HG02763 (cell line): ENCODE measurements around the gene TNNT3.
"Not testable (repeated sequence)": the region's sequence is repeated elsewhere in the genome, so short reads cannot be mapped to it uniquely, and the experiment has no call there.

Experiments used
- ATAC-seq: cut with Tn5 transposase; IDR thresholded peaks from one replicate; pipeline ENCODE4 v1.9.1; 2021; ENCODE audit warnings: mild to moderate bottlenecking, moderate library complexity; ENCODE audit not compliant: unreplicated experiment

Gene TNNT3

DNA sequence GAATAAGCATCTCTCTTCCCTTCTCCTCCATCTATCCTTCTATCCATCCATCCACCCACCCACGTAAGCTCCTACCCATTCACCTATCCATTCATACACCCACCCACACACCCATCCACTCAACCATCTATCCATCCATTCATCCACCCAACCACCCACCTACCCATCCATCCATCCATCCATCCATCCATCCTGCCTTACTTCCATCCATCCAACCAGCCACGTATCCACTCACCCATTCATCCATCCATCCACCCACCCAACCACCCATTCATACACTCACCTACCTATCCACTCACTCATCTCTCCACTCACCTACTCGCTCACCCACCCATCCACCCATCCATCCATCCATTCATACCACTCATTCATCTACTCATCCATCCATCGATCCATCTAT is 13.2 kb downstream of the TNNT3 start:
- no peak for ATAC-seq

DNA sequence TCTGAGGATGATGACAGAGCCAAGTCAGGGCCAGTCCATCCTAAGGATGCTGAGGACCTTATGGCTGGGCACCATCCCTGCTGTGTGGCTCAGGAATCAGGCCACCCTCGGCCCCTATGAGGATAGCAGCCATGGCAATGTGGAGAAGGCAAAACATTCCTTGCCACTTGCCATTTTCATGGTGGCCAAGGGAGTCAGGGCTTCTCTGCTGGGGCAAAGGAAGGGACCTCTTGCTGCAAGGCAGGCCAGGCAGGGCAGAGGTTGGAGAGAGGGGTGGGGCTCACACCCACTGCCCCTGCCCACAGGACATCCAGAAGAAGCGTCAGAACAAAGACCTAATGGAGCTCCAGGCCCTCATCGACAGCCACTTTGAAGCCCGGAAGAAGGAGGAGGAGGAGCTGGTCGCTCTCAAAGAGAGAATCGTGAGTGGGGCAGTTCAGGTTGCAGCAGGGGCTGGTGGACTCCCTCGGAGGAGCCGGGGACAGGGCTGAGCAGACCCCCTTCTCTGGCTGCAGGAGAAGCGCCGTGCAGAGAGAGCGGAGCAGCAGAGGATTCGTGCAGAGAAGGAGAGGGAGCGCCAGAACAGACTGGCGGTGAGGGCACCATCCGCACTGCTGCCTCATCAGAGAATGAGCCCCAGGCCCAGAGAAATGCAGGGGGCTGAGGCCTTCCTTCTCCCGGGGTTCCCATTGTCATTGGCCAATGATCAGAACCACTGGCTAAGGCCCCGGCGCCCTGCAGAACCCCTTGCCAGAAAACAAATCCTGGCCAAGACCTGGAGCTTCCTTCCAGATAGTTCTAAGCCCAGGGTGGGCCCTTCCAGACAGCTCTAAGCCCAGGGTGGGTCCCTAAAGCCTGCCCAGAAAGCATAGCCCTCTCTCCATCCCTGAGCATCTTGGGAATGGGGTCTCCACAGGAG is 14.2 kb downstream of the TNNT3 start:
- no peak for ATAC-seq

DNA sequence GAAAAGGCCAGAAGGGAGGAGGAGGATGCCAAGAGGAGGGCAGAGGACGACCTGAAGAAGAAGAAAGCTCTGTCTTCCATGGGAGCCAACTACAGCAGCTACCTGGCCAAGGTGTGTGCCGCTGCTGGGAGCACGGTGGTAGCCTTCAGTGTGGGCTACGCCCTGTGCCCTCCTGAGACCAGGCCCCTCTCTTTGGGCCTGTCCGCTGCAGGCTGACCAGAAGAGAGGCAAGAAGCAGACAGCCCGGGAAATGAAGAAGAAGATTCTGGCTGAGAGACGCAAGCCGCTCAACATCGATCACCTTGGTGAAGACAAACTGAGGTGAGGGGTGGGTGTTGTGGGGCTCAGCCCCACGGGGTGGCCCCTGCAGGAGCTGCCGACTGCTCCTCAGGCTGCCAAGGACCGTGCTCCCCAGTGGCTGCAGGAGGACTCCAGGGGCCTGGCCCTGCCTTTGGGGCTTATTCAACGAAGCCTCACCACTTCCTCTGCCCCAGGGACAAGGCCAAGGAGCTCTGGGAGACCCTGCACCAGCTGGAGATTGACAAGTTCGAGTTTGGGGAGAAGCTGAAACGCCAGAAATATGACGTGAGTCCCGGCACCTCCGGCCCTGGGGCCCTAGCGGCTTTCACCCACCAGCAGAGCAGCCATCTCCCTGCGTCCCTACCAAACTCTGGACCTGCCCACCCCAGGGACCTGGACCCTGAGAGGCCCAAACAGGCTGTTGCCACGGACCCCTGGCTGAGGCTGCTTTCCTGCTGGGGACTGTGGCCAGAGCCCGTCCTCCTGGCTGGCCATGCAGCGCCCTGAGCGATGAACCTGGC is 15.0 kb downstream of the TNNT3 start:
- no peak for ATAC-seq

DNA sequence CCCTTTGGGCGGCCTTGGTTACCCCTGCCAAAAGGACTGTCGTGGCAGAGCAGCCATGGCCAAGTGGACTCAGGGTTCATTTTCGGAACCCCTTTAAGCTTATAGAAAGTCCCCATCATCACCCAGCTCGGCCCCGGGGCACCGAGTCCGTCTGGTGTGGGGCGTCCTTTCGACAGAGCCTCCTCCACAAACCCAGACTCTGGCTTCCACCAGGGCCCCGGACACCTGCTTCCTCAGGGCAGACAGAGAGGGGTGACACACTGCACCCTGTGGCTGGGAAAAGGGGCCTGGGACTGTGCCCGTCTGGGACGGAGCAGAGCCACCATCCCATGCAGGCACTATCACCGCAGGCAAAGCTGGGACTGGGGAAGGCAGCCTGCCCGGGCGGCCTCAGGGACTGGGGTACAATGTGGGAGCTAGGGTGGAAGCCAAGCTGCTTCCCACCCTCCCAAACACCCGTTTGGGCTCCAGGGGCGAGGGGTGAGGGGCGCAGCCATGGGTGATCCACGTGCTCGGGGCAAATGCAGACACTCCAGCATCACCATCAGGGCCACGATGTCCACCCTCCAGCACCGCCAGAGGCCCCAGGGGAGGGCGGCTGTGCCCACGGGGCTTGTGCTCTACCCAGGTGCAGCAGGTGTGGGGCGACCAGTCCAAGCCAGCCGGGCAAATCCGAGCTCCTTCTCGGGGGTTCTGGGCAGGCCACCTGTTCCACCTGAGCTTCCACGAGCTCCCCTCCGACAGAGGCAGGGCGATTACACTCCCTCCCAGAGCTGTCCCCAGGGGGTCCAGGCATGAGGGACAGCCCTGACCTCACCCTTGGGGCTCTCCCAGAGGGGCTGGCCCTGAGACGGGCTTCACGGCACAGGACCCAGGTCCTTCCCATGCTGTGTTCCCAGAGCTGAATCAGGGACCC is 15.9 kb downstream of the TNNT3 start:
- ATAC-seq, result no peak

DNA sequence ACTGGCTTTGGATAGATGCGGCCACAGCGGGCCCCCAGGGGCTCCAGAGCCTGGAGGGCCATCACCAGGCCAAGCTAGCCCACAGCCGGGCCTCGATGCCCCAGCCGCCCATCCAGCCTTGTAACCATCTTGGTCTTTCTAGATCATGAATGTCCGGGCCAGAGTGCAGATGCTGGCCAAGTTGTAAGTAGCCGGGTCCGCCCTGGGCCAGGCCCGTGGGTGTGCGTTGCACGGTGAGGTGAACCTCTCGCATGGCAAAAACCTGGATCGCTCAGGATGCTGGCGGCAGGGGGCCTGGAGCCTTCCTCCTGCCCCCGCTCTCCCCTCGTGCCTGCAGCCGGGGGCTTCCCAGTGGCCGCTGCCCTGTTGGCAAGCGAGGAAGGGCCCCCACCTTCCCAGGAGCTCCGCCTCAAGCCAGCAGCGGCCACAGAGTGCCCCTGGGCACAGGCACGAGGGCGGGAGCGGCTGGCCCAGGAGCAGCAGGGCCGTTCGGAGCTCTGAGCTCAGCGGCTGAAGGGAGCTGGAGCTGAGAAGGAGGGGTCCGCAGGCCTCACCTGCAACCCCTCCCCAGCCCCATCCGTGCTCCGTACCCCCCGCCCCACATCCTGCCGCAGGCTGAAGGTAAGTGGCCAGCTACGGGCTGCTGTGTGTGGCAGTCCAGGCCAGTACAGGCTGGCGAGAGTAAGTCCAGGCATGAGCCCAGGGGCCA is 16.7 kb downstream of the TNNT3 start:
- no peak for ATAC-seq

DNA sequence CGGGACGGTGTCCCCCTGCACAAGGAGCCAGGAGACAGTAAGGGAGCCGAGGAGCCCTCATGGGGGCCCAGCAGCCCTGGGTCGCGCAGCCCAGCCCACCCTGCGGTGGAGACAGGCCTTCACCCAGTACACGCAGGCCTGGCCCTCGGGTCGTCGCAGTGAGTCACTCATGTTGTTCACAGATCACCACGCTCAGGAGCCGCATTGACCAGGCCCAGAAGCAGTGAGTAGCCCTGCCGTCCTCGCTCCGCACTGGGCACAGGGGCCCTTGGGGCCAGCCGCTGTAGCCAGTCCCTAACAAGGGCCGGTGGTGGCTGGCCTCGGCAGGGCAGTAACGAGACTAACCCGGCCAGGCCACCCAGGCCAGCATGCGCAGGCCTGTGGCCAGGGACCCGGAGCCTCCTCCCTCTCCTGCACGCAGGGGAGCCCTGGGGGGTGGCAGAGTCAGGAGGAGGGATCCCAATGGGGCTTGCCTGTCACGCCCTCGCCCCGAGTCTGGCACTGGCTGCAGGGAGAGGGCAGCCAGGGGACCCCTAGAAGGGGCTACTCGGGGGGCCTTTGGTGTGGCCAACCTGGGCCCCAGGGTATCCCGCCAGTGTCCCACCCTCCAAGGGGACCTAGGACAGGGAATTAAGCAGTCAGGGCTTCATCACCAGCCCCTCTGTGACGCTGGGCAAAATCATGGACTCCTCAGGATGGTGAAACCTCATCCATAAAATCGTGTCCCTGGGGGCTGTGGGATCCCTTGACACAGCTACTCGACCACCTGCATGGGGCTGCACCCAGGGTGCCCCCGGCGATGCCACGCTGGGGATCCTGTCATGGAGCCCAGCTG is 17.5 kb downstream of the TNNT3 start:
- ATAC-seq, result no peak

DNA sequence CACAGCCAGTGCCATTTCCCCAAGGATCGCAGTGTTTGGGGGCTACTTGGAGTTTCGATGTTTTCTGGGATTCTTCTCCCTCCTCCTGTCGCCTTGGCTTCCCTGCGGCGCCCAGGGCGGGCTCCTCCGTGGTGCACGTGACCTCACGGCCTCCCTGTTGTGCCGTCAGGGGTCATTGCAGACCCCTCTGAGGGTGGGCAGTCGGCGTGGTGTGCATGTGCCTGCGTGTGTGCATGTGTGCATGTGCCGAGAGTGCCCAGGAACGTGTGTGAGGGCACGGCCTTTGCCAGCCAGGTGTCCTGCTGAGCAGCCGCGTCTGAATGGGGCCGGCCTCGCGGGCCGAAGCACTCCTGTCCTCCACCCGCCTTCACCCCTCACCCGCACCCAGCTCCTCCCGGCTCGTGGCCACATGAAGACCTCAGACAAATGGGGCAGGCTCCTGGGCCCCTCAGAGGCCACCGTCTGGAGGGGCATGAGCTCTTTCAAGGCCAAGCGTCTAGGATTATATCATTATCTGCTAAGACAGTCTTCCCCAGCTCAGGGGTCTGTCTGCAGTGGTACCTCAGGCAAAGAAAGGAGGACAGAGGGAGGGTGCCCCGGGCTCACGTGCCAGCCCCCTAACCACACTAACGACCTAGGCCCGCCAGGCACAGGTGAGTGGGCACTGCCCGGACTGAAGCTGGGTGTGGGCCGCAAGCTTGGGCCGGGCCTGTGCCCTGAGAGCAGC is 18.3 kb downstream of the TNNT3 start:
- no peak for ATAC-seq

DNA sequence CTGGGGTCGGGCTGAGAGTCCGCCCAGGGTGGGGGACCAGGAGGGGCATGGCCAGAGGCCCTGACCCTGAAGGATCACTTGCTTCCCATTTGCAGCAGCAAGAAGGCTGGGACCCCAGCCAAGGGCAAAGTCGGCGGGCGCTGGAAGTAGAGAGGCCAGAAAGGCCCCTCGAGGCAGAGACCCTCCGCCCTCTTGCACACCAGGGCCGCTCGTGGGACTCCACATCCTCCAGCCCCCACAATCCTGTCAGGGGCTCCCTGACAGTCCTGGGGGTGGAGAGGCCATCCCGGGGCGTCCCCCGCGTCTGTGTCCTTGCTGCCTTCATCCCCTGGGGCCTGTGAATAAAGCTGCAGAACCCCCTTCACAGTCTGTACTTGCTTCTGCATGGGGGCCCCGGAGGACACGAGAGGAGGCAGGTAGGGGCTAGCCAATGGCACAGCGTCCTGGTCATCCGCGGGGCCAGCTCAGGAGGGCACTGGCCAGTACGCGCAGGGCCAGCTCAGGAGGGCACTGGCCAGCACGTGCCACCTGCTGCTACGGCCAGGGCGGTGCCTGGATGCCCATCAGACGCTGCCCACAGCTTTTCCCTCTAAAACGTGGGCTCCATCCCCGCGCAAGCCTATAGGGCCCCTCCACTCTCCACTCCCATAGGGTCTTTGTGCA is 19.0 kb downstream of the TNNT3 start:
- ATAC-seq, result no peak

DNA sequence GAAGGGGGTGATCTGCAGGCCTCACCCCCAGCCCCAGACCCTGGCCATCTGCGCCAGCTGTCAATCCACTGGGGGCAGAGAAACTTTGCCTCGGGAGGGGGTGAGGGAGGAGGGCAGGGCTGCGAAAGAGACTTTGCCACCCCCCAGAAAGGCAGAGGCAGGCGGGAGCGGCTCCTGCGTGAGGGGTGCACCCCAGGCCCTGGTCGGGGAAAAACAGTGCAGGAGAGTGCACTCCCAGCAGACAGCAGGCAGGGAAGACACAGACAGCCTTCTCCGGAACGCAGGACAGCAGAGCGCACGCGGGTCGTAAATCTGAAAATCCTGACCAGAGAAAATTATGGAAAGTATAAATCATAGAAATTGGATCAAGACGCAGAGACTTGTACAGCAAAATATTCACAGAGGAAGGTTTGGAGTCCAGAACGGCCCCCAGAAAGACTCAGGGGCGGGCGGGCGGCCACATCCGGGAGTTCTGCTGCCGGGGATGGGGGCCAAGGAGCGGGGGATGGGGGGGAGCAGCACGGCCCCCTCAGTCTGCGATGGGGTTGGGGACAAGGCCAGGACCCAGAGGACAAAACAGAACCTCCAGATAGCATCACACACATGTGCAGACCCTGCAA is 19.6 kb downstream of the TNNT3 start:
- no peak for ATAC-seq

DNA sequence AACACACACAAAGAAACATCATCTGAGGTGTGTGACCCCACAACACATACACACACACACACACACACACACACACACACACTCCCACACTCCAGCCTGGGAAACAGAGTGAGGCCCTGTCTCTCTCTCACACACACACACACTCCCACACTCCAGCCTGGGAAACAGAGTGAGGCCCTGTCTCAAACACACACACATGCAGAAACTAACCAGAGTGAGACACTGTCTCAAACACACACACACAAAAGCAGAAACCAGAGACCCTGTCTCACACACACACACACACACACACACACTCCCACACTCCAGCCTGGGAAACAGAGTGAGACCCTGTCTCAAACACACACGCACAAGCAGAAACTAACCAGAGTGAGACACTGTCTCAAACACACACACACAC is 20.3 kb downstream of the TNNT3 start:
- not testable (repeated sequence) for ATAC-seq

DNA sequence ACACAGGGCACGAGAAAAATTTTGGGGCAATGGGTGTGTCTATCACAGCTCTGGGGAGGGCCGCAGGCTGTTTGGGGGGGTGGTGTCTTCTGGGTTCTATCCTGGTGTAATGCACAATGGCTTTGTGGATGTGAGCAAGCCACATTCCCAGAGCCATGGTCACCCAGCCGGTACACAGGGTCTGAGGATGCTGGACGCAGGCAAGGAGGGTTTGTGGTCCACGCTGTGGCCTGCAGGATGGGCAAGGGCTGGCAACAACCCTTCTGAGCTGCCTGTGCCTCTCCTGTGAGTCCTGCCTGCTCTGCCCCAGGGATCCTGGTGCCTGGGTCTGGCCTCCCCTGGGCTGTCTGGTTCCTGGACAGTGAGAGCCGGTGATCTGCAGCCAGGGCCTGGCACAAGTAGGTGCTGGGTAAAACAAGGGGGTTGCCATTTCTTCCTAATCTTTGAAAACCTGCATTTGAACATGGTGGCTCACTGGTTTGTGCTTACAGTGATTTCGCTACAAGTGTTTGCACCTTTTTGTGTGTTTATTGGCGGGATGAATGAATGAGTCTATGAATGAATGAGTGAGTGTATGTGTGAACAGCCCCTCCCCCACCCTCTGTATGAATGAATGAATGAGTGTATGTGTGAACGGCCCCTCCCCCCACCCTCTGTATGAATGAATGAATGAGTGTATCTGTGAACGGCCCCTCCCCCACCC is 23.2 kb downstream of the TNNT3 start:
- ATAC-seq, result no peak

DNA sequence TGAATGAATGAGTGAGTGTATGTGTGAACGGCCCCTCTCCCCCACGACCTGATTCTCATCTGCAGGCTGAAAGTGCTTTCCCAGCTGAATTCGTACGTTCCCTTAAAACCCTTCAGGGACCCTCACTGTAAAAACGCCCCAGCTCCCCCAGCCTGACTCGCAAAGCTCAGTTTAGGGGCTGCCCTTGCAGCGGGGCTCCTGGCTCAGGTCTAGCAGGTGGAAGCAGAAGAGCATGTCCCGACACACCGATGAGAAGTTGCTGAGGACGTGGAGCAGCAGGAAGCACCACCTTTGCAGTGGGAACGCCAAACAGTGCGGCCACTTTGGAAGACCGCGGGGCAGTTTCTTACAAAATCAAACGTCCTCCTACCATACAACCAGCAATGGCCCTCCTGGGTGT is 24.1 kb downstream of the TNNT3 start:
- no peak for ATAC-seq

DNA sequence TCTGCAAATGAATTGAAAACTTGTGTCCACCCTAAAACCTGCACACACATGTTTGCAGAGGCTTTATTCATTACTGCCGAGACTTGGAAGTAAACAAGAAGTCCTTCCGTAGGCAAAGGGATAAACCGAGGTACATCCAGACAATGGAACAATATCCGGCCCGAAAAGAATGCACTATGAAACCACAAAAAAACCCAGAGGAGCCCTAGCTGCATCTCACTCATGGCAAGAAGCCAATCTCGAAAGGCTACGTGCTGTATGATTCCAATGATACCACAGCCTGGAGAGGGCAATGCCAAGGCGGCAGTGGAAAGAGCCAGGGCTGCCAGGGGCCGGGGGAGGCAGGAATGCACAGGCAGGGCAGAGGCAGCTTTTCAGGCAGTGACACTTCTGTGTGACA is 24.5 kb downstream of the TNNT3 start:
- no peak for ATAC-seq

DNA sequence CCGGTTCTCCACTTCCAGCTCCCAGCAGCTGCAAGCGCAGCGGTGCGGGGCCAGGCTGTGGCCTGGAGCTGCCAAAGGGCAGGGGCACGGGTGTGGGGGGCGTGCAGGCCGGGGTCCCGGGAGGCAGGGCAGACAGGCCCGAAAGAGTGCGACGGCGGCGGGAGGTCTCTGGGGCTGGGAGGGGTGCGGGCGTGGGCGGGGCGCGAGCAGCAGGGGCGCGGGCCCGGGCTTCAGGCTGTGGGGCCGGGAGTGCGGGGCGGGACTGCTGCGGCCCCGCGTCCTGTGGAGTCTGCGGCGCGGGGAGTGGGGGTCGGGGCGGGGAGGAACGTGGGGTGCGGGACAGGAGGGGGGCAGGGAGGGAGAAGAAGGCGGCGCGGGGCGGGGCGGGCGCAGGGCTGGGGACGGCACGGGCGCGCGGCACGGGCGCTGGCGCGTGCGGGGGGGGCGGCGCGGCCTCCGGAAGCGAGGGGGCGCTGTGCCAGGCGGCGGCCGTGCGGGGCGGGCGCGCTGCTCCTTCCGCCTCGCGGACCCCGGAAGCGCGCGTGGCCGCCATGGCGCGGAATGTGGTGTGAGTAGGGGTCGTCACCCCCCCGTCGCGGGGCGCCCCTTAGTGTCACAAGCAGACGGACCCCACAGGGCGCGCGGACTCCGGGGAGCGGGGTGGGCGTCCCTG is 27.4 kb downstream of the TNNT3 start, which contains the start of gene MRPL23:
TSS of gene MRPL23 (plus strand) at position 521 of the 673 bp plus-strand sequence. CDS start at position 552, 31 bp downstream.
- ATAC-seq, result peak; percentile 44

DNA sequence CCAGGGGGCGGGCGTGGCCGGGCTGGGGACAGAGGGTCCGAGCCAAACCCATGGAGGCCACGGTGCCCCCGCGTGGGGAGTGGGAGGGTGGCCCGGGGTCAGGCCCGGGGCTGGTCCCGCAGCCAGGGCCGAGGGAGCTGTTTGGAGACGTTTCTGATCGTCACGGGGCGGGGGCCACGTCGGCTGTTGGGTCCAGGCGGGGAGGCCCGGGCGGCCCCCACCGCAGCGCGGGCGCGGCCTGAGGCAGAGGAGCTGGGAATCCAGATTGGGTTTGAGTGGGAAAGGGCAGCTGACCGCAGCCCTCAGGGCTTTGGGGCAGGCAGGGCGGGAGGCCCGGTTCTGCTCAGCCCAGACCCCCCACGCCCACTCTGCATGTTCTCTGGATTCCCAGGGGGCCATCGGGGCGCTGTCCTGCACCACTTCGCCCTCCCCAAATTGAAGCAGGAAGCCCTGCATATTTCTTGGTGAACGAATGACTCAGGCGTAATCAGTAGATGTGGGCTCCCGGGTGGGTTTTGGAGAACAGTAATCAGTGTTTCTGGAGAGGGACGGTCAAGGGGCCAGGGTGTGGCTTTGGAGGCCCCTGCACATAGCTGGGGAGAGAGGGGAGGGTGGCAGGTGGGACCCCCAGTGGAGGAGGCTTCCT is 28.2 kb downstream of the TNNT3 start:
- peak; percentile 20 for ATAC-seq

DNA sequence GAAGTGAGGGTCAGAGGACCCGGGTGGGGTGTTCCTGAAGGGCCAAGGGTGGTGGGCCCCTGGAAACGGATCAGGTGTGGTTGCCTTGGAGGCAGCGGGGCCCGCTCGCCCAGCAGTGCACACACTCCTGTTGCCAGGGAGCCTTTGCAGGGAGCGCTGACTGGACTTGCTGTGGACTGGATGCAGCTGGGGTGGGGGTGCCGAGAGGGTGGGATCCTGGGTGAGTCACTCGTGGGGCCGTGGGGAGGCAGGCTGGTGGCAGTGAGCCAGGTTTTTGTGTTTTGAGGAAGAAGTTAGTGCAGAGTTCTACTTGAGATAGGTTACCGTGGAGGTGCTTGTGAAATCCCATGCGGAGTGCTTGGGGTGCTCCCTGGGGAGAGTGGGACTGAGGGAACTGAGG is 28.9 kb downstream of the TNNT3 start:
- no peak for ATAC-seq
